ENCODE data around the gene PCBP4. TPM values are rescaled to one million over a fixed set of nuclear protein-coding genes. Genes with fewer than 3 reads are reported as not detected.
"Not testable (repeated sequence)": the region's sequence is repeated elsewhere in the genome, so short reads cannot be mapped to it uniquely, and the experiment has no call there.

Gene PCBP4
- total RNA-seq, 2 donors from 2014 or later: 11.3 to 14.3 TPM

DNA sequence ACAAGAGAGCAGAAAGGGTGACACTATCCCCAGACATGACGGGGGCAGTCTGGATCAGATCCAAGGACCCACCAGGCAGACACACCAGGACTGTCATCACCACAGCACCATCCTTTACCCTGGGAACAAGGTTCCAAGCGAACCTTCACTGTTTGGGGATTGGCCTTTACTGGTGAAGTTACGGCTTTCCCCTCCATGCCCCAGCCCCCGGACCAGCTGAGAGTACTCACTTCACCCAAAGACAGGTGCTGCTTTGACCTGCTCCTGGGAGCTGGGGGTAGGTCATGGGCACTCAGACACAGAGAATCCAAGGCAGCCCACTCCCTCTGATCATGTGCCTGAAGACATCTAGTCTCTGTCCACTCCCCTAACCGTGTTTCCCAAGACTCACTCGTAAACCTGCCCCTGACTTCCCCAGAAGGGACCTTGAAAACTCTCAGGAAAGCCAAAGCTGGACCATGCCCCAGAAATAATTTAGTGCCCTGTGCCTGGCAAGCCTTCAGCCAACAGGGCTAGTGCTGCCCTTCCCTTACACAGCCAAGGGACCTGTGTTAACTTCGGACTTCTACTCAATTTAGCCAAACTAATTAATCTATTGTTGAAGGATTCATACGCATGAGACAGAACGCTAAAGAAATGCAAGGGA lies 28.4 kb downstream of the PCBP4 start:
- DNase-seq (ENCODE audit: low spot score in 2 of 2): no peak
- Mint-ChIP-seq H3K27ac (peak overlapping the region in 1 of 2 donors; percentile 66), H3K9me3 (no peaks in the 10 kb centered on the region), H3K36me3 (peaks cover 22 to 28% of the 10 kb centered on the region in 2 donors)
- ATAC-seq: no peak

DNA sequence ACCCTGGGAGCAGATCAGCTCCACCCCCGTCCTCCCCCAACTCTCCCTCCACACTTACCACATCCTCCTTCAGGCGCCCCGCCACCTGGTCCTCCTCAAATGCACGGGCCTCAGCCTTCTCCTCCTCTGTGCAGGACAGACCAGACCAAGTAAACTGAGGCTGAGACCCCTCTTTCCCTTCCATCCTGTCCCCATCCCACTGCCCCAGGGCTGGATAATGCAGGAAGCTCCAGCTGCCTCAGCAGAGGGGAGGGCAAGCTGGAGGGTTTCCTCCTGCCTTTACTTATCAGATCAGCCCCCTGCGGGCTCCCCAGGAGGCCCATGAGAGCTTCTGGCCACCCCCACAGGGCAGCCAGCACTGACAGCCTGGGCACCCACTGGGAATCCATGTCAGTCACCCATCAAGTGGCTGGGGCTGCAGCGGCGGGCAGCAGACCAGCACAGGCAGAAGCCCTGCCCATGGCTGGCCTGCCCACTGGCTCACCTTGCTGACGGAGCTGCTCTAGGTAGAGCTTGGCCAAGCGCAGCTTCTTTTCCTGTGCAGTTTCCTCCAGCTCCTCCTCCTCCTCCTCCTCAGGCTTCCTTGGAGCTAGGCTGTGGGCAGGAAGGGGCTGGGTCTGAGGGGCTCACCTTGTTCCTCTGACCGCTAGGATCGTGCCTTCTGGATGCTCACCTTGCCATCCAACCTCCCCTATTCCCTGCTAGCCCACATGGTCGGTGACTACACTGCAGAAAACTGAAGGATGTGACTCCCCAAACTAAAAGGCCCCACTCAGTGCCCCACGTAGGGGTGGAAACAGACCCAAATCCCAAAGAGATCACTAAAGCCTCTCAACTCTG lies 29.4 kb downstream of the PCBP4 start:
- DNase-seq (ENCODE audit: low spot score in 2 of 2): no peak
- Mint-ChIP-seq H3K27ac (peak overlapping the region; percentile 59 to 92), H3K36me3 (peaks cover 22 to 32% of the 10 kb centered on the region in 2 donors), H3K9me3 (no peaks in the 10 kb centered on the region)
- no peak for ATAC-seq

DNA sequence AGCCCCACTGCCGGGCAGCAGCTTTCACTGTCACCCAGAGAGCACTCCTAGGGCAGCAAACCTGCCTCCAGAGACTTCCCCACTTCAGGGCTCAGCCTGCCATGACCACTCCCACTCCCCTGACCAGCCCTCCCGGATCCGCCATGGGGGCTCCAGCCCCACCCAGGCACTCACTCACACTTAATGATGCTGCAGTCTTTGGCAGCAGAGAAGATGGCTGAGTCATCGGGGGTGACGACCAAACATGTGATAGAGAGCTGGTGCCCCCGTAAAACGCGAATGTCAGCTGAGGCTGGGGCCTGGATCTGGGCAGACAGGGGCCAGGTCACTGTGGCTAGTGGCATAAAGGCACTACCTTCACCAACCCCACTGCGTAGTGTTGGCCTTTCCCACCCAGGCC lies 30.2 kb downstream of the PCBP4 start:
- ATAC-seq (no peak), DNase-seq (ENCODE audit: low spot score in 2 of 2) (no peak)
- Mint-ChIP-seq H3K36me3 (peaks cover 22 to 32% of the 10 kb centered on the region in 2 donors), H3K27ac (no peak overlapping the region), H3K9me3 (no peaks in the 10 kb centered on the region)

DNA sequence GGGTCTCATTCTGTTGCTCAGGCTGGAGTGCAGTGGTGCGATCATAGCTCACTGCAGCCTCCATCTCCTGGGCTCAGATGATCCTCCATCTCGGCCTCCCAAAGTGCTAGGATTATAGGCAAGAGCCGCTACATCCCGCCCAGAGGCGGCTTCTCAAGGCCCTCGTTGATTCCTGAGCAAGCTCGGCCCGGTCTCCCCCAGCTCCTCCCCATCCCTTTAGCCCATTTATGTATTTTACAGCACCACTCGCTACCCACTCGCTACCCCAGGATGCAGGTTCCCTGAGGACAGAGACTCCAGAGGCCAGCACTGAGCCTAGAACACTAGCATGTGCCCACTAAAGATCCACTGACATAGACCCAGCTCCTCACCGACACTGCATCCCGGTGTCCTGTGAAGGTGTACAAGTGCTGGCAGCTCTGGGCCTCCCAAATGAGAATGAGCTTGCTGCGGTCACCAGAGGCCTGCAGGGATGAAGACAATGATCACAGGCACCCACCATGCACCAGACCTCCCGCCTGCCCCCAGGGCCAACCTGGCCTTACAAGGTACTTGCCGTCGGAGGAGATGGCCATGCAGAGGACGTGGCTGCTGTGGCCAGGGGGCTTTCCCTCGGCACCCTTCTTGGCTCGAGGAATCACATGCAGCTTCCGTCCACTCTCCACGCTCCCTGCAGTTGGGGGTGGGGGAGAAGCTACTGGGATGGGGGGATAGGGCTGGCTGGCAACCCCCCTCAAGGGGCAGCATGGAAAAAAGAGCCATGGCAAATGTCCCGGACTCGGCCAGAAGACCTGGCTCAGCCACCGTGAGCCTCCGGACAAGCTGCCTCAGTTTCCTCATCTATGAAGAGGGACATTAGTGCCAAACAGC lies 31.1 kb downstream of the PCBP4 start:
- no peak for ATAC-seq
- no peaks in the 10 kb centered on the region for H3K9me3 Mint-ChIP-seq

DNA sequence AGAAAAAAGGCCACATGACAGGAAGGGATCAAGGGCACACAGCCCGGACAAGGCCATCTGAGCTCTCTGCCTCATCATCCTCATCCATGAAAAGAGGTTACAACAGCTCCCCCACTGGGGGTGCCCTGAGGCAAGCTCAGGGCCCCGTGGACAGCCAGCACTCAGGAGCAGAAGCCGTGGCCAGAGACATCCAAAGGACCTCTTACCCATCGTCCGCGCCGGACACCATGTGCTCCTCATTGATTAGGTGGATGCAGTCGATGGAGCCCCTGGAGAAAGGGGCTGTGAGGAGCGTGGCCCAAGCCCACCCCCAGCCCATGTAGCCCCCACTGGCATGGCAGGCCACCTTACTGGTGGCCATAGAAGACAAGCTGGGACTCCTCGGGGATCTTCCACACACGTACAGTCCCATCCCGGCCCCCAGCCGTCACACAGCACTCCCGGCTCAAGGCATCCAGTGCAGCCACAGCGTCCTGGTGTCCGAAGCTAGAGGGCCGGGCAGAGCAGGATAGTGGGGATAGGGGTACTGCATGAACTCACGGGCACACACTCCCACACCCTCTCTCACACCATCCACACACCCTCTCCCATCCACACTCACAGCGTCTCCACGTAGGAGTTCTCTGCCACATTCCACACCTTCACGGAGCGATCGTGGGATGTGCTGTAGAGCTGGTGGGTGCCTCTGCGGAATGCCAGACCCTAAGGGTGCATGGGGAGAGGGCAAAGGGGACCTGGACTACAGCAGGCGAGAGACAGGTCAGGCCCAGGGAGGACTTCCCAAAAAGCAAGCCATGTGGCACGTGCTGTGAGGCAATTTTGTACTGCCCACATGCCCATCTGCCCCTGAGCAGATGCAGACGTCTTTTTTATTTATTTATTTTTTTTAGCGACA lies 32.0 kb downstream of the PCBP4 start:
- no peaks in the 10 kb centered on the region for H3K9me3 Mint-ChIP-seq
- H3K27ac Mint-ChIP-seq: peak overlapping the region in 1 of 2 donors; percentile 36
- ATAC-seq: no peak
- no peak for DNase-seq (ENCODE audit: low spot score in 2 of 2)
- H3K36me3 Mint-ChIP-seq: peaks cover 12 to 29% of the 10 kb centered on the region in 2 donors

More for the DNA sequence above, 31.1 kb downstream of the PCBP4 start:
- H3K36me3 Mint-ChIP-seq: peaks cover 20 to 30% of the 10 kb centered on the region in 2 donors
- H3K27ac Mint-ChIP-seq: no peak overlapping the region
- DNase-seq (ENCODE audit: low spot score in 2 of 2): no peak

DNA sequence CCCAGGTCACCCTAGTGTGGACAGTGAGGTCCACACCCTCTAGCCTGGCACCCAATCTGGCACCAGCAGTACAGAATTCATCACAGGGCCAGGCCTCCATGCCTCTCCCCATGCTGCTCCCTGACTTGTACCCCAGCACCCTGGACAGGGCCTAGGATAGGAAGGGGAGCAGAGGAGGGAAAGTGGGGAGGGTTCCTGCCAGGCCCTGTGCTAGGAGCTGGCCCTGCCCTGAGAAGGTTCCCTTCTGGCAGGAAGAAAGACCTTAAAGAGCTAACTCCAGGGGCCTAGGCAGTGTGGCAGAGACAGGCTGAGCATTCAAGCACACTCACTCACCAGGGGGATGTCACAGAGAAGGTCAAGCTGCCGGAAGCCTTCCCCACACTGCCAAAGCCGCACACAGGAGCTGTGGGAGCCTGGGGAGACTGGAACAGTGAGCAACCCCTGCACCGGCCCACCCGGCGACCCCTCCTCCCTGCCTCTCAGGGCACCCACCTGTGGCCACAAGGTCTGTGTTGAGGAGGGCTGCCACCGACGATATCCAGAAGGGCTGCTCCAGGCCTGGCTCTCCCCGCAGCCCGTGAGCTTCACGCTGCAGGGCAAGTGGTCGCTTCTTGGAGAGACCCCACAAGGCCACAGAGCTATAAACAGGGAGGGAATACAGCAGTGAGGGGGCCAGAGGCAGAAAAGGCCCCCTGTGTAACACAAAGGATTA lies 33.0 kb downstream of the PCBP4 start:
- DNase-seq (ENCODE audit: low spot score in 2 of 2) (no peak), ATAC-seq (peak in 1 of 2 donors; percentile 16)
- Mint-ChIP-seq H3K9me3 (no peaks in the 10 kb centered on the region), H3K27ac (peak overlapping the region in 1 of 2 donors; percentile 60), H3K36me3 (peaks cover 12 to 29% of the 10 kb centered on the region in 2 donors)

DNA sequence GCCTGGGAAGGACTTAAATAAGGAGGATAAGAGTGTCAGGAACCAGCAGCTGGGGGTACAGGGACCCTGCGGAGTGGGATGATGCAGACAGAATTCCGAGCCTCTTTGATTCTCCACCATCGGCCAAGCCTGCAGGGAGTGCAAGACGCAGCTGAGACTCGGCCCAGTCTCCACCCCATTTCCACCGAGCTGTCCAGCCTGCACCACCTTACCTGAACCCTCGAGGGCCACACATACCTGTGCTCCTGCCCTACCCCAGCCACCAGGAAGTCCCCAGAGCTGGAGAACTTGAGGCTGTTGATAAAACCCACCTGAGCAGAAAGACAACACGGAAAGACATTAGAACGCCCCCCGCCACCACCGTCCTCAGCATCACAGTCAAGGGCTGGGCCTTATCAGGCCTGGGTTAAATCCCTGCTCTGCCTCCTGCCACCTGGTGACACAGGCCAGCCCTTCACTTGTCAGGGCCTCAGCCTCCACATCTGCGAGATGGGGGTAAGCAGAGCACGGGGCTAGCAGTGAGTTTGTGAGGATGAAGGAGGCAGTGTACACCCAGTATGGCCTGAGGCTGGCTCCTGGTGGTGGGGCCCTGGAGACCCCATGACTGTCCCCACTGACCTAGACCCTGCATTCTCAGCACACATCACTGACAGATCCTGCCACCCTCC lies 33.6 kb downstream of the PCBP4 start:
- H3K36me3 Mint-ChIP-seq: peaks cover 12 to 29% of the 10 kb centered on the region in 2 donors

DNA sequence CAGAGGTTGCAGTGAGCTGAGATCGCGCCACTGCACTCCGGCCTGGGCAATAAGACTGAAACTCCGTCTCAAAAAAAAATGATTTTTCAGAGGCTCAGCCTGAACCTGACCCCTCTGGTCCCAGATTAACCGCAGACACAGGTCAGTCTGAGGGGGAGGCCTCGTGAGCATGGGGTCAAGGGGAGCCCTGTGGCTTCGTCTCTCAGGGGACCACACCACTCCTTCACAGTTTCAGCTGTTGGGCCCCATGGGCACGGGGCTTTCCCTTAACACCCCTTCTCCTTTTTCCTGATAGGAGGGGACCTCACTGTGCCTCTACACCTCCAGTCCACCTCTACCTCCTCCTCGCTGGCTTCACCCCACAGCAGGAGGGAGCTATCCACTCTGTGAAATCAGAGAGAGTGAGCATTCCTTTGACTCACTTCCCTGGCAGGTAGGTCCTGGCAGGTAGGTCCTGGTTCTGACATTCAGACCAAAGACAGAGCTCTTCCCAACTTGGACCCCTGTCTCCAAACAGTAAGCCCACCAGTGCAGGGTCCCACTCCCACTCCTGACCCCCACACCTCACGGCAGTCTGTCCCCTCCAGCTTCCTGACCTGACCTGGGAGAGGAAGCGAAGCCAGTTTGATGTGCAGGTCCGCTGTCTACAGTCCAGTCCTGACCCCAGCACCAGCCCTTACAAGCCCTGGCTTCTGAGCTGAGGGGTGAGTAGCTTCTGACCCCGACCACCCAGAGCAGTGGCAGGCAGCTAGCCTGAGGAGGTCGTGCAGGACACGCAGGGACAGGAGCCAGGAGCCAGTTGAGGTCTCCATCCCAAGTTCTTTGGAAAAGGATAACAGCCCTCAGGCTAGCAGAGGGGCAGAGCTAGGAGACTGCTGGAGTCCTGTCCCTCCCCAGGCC lies 34.5 kb downstream of the PCBP4 start:
- Mint-ChIP-seq H3K36me3 (peaks cover 9 to 20% of the 10 kb centered on the region in 2 donors), H3K9me3 (no peaks in the 10 kb centered on the region), H3K27ac (no peak overlapping the region)
- DNase-seq (ENCODE audit: low spot score in 2 of 2) (no peak), ATAC-seq (no peak)

More for the DNA sequence above, 33.6 kb downstream of the PCBP4 start:
- Mint-ChIP-seq H3K9me3 (no peaks in the 10 kb centered on the region), H3K27ac (no peak overlapping the region)
- ATAC-seq: no peak
- DNase-seq (ENCODE audit: low spot score in 2 of 2): no peak

DNA sequence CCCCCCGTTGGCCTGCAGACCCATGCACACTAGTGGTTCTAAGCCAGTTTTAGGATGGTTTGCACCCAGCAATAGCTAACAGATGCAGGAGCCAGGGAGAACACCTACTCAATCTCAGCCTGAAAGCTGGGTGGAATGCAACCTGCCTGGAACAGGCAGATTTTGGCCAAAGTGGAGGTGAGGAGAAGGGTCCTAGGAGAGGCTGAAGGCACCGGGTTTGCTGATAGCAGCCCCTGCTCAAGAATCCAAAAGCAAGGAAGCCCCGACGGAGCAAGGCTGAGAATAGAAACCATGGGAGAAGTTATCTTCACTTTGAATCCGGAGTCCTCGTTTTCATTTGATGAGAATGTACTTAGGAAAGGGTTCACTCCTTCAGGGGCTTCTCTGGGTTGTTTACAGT lies 35.5 kb downstream of the PCBP4 start:
- peaks cover 7 to 15% of the 10 kb centered on the region in 2 donors for H3K36me3 Mint-ChIP-seq
- DNase-seq (ENCODE audit: low spot score in 2 of 2) (no peak), ATAC-seq (no peak)
- H3K9me3 Mint-ChIP-seq: no peaks in the 10 kb centered on the region
- peak overlapping the region in 1 of 2 donors; percentile 53 for H3K27ac Mint-ChIP-seq

DNA sequence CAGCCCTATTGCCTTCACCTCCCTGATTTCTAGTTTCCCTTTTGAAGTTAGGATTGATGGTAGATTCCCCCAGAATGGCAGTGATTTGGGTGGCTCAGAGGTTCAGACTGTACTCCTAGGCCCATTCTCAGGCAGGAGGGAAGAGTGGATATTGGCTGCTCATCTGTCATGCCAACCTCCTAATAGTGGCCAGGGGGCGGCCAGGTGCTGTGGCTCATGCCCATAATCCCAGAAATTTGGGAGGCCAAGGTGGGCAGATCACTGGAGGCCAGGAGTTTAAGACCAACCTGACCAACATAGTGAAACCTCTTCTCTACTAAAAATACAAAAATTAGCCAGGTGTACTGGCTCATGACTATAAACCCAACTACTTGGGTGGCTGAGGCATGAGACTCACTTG lies 36.8 kb downstream of the PCBP4 start:
- peaks cover 7 to 15% of the 10 kb centered on the region in 2 donors for H3K36me3 Mint-ChIP-seq
- H3K9me3 Mint-ChIP-seq: no peaks in the 10 kb centered on the region
- DNase-seq (ENCODE audit: low spot score in 2 of 2) (no peak), ATAC-seq (no peak)
- H3K27ac Mint-ChIP-seq: no peak overlapping the region

DNA sequence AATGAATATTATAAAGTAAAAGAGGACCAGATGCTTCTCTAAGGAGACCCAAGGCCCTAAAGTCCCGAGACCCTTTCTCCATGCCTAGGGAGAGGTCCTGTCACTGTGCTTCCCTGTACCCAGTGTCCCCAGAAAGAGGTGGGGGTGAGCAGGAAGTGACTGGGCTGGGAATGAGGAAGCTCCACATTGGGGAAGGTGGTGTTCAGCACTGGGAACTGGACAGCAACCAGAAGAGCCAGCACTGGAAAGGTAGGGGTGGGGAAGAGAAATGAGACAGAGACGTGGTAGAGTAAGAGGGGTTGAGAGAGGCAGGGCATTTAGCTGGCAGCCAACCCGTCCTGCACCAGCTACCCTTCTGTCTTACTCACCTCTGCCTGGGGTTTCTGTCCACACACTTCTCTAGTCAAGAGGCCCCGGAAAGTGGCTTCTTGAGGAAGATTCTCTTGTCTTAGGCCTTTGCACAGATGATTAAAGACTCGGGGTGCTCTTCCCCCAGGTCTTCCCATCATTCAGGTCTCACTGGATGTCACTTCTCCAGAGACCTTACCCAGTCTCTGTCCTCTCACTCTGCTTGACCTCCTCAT lies 37.7 kb downstream of the PCBP4 start:
- peaks cover 6 to 14% of the 10 kb centered on the region in 2 donors for H3K36me3 Mint-ChIP-seq
- ATAC-seq (no peak), DNase-seq (ENCODE audit: low spot score in 2 of 2) (no peak)
- H3K27ac Mint-ChIP-seq: no peak overlapping the region
- H3K9me3 Mint-ChIP-seq: no peaks in the 10 kb centered on the region

DNA sequence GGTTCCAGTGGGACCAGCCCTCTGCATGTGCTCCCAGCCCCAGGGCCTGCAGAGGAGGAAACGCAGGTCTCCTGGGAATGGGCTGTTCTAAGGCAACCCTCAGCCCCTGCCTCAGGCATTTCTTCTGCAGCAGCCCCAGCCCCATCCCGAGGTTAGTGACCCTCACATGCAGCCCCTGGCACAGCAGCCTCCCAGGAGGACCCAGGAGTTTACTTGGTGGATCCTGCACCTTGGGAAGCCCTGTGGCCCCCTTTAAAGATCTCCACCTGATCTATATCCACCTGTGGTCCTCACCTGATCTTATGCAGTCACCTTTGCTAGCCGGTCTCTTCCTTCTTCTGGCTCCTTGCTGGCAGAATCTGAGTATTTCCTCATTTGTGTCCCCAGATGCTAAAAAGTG lies 38.3 kb downstream of the PCBP4 start:
- H3K9me3 Mint-ChIP-seq; H3K36me3 Mint-ChIP-seq; H3K27ac Mint-ChIP-seq; DNase-seq (ENCODE audit: low spot score in 2 of 2); ATAC-seq: not testable (repeated sequence)

DNA sequence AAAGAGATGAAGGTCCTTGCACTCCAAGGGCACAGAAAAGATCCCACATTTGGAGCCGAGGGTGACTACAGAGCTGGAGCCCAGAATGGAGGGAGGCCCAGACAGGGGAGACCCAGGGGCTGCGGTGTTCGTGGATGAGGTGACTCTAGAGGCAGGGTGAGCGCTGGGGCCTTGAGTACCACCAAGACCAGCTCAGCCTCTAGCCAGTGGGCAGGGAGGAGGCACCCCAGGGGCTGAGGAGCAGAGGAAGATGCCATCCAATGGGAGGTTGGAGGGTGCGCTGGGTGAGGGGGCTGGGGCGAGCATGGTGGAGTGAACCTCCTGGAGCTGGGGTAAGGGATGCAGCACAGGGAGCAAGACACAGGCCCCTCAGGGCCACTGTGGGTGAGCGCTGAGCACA lies 38.8 kb downstream of the PCBP4 start:
- Mint-ChIP-seq H3K36me3 (peaks cover 0 to 6% of the 10 kb centered on the region in 2 donors), H3K9me3 (no peaks in the 10 kb centered on the region), H3K27ac (no peak overlapping the region)
- DNase-seq (ENCODE audit: low spot score in 2 of 2) (no peak), ATAC-seq (peak in 1 of 2 donors; percentile 11)
